Parathyroid adenoma (tissue), 2 donors: Measurements from ENCODE around the gene GARIN3.
"Not testable (repeated sequence)": the region's sequence is repeated elsewhere in the genome, so short reads cannot be mapped to it uniquely, and the experiment has no call there.

ENCODE experiments used
- H2AFZ ChIP-seq: fragments of 300-600 bp; sonication (generic); one replicate; pipeline ENCODE4 v1.7.0; 2017; ENCODE audit warnings: antibody characterized with exemption, mild to moderate bottlenecking
- H3K27ac ChIP-seq: fragments of 300-600 bp; sonication (generic); one replicate; pipeline ENCODE4 v1.7.0; 2017
- H3K27me3 ChIP-seq: fragments of 300-600 bp; sonication (generic); one replicate; pipeline ENCODE4 v1.7.0; 2017; ENCODE audit warnings: low read length; ENCODE audit not compliant: control insufficient read depth, insufficient read depth
- H3K36me3 ChIP-seq: fragments of 300-600 bp; sonication (generic); one replicate; pipeline ENCODE4 v1.7.0; 2017; ENCODE audit warnings: low read length; ENCODE audit not compliant: control insufficient read depth, insufficient read depth
- H3K4me1 ChIP-seq: fragments of 300-600 bp; sonication (generic); one replicate; pipeline ENCODE4 v1.7.0; 2017; ENCODE audit warnings: control low read depth
- H3K4me2 ChIP-seq: fragments of 300-600 bp; sonication (generic); one replicate; pipeline ENCODE4 v1.7.0; 2017; ENCODE audit warnings: low read length
- H3K4me3 ChIP-seq: fragments of 300-600 bp; sonication (generic); one replicate; pipeline ENCODE4 v1.7.0; 2017; ENCODE audit warnings: low read depth, low read length
- H3K79me2 ChIP-seq: fragments of 300-600 bp; sonication (generic); one replicate; pipeline ENCODE4 v1.7.0; 2017; ENCODE audit warnings: control low read depth
- H3K9ac ChIP-seq: fragments of 300-600 bp; sonication (generic); one replicate; pipeline ENCODE4 v1.7.0; 2017; ENCODE audit warnings: mild to moderate bottlenecking
- H3K9me3 ChIP-seq: fragments of 300-600 bp; sonication (generic); one replicate; pipeline ENCODE4 v1.7.0; 2017; ENCODE audit warnings: low read length; ENCODE audit not compliant: control insufficient read depth
- TF ChIP-seq, protein P1 (sequence below): fragments of 300-600 bp; sonication (generic); IDR thresholded peaks from one replicate; pipeline ENCODE4 v1.7.0; 2017; ENCODE audit warnings: antibody characterized with exemption, mild to moderate bottlenecking
- donor health status: primary hyperparathyroidism.

The GARIN3 gene

DNA sequence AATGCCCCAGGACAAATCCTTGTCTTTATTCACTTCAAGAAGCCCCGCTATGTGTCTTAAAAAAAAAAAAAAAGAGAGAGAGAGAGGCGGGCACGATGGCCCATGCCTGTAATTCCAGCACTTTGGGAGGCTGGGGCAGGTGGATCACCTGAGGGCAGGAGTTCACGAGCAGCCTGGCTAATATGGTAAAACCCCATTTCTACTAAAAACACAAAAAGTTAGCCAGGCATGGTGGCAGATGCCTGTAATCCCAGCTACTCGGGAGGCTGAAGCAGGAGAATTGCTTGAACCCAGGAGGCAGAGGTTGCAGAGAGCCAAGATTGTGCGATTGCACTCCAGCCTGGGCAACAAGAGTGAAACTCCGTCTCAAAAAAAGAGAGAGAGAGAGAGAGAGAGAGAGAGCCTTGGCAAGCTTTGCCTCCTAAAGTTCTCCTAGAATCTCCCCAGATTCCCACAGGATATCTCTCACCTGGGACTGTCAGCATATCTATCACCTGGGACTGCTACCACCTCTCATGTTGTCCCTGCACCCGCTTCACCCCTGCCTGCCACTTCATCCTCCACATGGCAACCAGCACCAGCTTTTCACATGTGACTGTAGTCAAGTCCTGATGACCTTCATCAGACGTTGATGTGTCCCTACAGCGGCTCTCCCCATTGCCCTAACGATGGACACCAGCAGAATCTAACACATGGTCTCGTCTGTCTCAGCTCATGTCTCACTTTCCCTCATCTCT is 20.4 kb upstream of the GARIN3 start:
- Histone ChIP-seq H3K27ac (no peak overlapping the region), H3K4me2 (no peak overlapping the region), H3K27me3 (no peaks in the 10 kb centered on the region), H3K4me1 (no peaks in the 10 kb centered on the region), H2AFZ (no peak overlapping the region), H3K4me3 (no peak overlapping the region), H3K79me2 (no peaks in the 10 kb centered on the region), H3K9ac (no peak overlapping the region), H3K9me3 (no peaks in the 10 kb centered on the region), H3K36me3 (no peaks in the 10 kb centered on the region)
- TF ChIP-seq, protein P1, sequence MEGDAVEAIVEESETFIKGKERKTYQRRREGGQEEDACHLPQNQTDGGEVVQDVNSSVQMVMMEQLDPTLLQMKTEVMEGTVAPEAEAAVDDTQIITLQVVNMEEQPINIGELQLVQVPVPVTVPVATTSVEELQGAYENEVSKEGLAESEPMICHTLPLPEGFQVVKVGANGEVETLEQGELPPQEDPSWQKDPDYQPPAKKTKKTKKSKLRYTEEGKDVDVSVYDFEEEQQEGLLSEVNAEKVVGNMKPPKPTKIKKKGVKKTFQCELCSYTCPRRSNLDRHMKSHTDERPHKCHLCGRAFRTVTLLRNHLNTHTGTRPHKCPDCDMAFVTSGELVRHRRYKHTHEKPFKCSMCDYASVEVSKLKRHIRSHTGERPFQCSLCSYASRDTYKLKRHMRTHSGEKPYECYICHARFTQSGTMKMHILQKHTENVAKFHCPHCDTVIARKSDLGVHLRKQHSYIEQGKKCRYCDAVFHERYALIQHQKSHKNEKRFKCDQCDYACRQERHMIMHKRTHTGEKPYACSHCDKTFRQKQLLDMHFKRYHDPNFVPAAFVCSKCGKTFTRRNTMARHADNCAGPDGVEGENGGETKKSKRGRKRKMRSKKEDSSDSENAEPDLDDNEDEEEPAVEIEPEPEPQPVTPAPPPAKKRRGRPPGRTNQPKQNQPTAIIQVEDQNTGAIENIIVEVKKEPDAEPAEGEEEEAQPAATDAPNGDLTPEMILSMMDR = no peak

DNA sequence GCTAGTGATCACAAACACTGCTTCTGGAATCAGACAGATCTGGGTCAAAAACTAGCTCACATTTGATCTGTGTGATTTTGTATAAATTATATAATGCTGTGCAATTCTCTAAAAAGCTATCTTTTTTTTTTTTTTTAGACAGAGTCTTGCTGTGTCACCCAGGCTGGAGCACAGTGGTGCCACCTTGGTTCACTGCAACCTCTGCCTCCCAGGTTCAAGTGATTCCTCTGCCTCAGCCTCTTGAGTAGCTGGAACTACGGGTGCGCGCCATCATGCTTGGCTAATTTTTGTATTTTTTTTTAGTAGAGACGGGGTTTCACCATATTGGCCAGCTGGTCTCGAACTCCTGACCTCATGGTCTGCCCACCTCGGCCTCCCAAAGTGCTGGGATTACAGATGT is 19.1 kb upstream of the GARIN3 start:
- not testable (repeated sequence) for H3K4me3 ChIP-seq, H3K9ac ChIP-seq

DNA sequence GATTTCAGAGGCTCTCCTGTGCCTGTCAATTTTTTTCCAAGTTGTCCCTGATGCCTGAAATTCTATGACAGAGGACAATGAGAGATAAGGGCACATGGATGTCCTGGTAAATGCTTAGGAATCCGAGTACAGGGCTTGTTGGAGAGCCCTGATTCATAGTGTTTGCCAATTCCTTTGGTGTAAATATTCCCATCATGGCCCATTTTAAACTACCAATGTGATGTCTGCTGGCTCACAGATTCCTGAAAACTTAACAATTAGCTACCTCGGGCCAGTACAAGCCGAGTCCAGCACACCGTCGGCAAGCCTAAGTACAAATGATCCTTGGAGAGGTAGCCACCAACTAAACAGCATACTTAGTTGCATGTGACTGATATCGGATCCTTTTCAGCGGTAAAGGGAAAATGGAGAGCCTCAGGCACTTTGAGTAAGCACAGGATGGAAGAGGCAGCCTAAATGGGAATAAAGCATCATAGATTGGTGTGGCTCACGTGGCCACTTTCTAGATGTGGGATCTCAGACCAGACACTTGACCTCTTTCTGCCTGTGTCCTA is 18.1 kb upstream of the GARIN3 start:
- no peak overlapping the region for H3K4me3 ChIP-seq
- H3K27ac ChIP-seq = no peak overlapping the region
- no peak overlapping the region for H3K9ac ChIP-seq
- no peaks in the 10 kb centered on the region for H3K36me3 ChIP-seq
- no peaks in the 10 kb centered on the region for H3K79me2 ChIP-seq
- no peaks in the 10 kb centered on the region for H3K9me3 ChIP-seq
- H3K4me2 ChIP-seq = no peak overlapping the region
- no peaks in the 10 kb centered on the region for H3K27me3 ChIP-seq
- TF ChIP-seq, protein P1 = no peak
- no peaks in the 10 kb centered on the region for H3K4me1 ChIP-seq
- H2AFZ ChIP-seq = no peak overlapping the region

More for the DNA sequence above, 19.1 kb upstream of the GARIN3 start:
- H3K27me3 ChIP-seq, H2AFZ ChIP-seq, H3K9me3 ChIP-seq, H3K79me2 ChIP-seq, H3K36me3 ChIP-seq, H3K4me2 ChIP-seq, H3K27ac ChIP-seq, H3K4me1 ChIP-seq: not testable (repeated sequence)

DNA sequence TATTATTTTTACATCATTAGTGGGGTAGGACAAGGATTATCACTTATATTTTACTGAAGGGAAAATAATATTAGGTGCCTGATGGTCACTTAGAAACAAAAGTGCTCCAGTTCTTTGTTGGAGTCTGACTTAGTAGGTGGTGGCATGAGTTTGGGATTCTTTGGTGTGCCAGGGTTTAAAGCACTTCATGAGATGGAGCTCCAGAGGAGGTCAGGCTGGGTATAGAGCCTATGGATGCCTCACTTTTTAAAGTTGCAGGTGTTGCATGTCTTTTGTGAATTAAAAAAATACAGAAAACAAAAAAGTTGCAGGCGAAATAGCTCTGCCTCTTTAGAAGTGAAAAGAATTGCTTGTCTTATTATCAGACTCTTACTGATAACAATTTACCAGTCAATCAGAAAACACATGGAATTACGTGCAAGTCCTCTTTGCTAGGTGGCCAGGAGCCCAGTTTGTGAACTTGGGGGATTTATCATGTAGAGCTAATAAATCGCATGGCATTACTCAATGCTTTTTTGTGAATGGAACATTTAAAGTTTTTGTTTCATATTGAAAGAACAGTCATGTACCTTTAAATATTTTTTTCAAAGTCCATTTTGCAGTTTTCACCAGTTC is 16.2 kb upstream of the GARIN3 start:
- Histone ChIP-seq H3K9ac (no peak overlapping the region), H3K27me3 (no peaks in the 10 kb centered on the region), H3K36me3 (no peaks in the 10 kb centered on the region), H3K4me3 (no peak overlapping the region), H3K27ac (no peak overlapping the region), H3K9me3 (no peaks in the 10 kb centered on the region), H3K4me2 (no peak overlapping the region), H3K79me2 (no peaks in the 10 kb centered on the region), H3K4me1 (no peaks in the 10 kb centered on the region), H2AFZ (no peak overlapping the region)
- TF ChIP-seq, protein P1 = no peak

DNA sequence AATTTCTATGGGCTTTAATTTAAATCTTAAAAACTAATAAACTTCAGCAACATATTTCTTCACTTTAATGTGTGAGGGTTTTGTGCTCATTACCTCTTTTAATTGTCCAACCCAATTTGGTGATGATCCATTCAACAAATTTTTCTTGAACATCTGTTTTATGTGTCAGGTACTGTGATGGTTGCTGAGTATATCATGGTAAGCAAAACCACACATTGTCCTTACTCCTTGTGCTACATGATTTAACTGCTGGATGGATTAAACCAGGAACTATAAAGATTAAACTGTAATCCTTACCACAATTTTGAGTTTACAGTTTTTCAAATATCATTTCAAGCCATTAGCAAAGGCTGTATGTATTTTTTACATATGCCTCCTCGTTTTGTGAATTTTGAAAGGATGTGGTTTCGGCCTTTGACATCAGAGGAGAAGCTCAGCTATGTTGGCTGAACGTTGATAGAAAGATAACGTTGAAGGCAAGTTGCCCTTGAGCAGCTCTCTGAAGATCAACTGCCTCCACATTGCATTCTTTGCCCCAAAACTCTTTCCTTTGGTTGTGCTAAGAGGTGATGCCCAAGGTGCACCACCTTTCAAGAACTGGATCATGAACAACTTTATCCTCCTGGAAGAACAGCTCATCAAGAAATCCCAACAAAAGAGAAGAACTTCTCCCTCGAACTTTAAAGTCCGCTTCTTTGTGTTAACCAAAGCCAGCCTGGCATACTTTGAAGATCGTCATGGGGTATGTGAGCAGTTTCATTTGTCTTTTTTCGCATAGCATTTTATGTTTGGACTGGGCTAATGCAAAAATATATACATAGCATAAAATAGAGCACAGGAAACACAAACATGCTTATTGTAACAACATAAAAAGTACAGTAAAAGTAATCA is 14.6 kb upstream of the GARIN3 start, which contains the start of gene ITK:
Gene ITK (plus strand): TSS at position 467 of the 891 bp plus-strand sequence. CDS start 138 bp downstream, at position 605.
- Histone ChIP-seq H3K79me2 (no peaks in the 10 kb centered on the region), H3K9me3 (no peaks in the 10 kb centered on the region), H3K4me3 (no peak within 1 kb of the TSS), H3K27ac (no peak within 1 kb of the TSS), H3K9ac (no peak within 1 kb of the TSS), H2AFZ (no peak within 1 kb of the TSS), H3K36me3 (no peaks in the 10 kb centered on the region), H3K4me2 (no peak within 1 kb of the TSS), H3K4me1 (no peaks in the 10 kb centered on the region), H3K27me3 (no peaks in the 10 kb centered on the region)
- TF ChIP-seq, protein P1 = no peak
